NCI-H345 (cell line): ENCODE data around the gene FOXRED2.
"Not testable (repeated sequence)": the region's sequence is repeated elsewhere in the genome, so short reads cannot be mapped to it uniquely, and the experiment has no call there.

Experiments used
- DNase-seq: peaks from one replicate; lab custom pipeline; 2025; lab: John Stamatoyannopoulos, UW

The FOXRED2 gene

GRCh38 chr22:36506637-36507517 is at the start of gene FOXRED2:
Gene FOXRED2 (minus strand): TSS chr22:36507040. CDS start chr22:36506422, 618 bp downstream.
- peak; percentile 80 for DNase-seq

DNA sequence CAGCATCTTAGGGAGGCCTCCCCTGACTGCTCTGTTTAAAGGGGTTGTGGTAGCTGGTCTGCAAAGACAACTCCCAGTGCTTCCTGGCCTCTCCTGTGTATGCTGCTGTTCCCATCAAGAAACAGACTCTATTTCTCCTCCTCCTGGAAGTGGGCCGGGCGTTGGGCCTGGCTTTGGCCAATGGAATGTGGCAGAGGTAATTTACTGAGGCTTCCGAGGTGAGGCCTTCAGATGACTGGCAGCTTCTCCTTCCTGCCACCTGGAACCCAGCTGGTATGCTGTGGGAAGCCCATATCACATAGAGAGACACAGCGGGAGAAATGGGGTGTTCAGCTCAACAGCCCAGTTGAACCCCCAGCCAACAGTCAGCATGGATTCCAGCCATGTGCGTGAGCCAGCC is 47.3 kb upstream of the FOXRED2 start:
- DNase-seq, result no peak

- no peak for DNase-seq
Observed at GRCh38 chr22:36552289-36552688, 45.4 kb upstream of the FOXRED2 start.

- peak; percentile 26 for DNase-seq
Observed at GRCh38 chr22:36550701-36551495, 44.1 kb upstream of the FOXRED2 start.

DNA sequence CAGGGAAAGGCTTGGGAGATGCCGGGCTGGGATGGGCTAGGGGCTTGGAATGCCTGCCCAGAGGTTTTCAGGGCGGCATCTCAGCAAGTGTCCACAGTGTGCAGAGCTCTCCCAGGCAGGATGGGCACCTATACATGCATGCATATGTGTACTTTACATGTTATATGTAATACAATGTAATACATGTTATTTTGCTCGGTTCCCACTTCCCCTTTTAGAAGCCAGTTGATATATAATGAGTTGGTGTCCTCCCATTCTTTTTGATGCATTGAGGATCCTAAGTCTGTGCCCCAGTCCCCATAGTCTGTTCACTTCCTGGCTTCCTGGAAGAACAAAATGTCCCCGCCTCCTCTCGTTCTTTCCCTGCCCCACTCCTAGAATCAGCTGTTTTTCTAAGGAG is 42.2 kb upstream of the FOXRED2 start:
- no peak for DNase-seq

GRCh38 chr22:36548606-36549005 is 41.8 kb upstream of the FOXRED2 start:
- DNase-seq, result no peak

- no peak for DNase-seq
Observed at GRCh38 chr22:36546932-36547331, 40.1 kb upstream of the FOXRED2 start.

DNA sequence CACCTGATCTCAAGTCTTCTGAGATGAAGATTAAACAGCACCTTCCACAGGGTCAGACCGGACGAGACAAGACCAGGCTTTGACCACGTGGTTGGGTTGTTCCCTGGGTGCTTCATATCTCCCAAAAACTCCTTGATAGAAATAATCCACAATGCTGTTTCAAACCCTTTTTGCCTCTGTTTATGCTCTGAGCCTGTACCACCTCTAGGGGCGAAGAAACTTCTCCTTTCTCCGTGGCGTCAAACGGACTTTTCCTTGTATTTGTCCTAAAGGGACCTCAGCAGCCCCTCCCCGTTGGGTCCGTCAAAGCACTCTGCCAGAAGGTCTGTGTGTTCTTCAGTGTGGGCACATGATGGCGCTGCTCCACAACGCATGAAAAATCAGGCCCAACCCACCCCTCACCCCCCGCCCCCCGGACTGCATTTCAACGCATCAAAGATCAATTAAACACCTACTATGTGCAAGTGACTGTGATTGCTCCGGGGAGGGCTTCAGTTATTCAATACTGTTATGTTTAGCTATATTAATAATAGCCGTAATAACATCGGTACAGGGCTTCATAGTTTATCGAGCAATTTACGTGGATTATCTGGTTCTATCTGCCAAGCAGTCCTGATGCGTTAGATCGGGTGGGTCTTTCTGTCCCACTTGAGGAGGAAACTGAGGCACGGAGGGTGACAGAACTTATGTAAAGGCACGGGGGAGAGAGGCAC is 39.4 kb upstream of the FOXRED2 start:
- peak; percentile 59 for DNase-seq

- DNase-seq, result no peak
Observed at GRCh38 chr22:36544107-36544620, 37.3 kb upstream of the FOXRED2 start.

- no peak for DNase-seq
Observed at GRCh38 chr22:36541831-36542411, 35.1 kb upstream of the FOXRED2 start.

DNA sequence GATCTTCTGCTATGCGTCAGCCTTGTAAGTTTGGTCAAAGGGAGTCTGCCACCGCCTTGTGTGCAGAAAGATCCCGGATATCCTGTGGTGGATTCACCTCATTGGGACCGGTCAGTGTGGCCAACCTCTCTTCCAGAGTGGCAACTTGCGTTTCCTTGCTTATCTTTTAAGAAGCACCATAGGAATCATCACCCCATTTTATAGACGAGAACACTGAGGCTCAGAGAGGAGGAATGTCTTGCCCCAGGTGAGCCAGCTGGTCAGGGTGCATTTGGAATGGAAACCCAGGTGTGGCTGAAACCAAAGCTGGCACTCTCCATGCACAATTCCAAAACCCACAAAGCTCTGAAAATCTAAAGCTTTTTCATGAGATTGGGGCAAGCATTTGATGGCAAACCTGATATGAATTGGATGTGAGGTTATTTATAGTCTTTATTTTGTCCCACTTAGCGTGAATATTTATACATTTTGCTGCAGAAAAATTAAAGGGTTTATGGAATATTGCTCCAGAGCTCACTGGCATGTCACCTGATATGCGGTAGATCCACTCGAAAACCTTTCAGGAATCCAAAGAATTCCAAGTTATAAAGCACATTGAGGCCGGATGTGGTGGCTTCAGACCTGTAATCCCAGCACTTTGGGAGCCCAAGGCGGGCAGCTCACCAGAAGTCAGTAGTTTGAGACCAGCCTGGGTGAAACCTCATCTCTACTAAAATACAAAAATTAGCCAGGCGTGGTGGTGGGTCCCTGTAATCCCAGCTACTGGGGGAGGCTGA is 34.2 kb upstream of the FOXRED2 start:
- DNase-seq, result no peak

DNA sequence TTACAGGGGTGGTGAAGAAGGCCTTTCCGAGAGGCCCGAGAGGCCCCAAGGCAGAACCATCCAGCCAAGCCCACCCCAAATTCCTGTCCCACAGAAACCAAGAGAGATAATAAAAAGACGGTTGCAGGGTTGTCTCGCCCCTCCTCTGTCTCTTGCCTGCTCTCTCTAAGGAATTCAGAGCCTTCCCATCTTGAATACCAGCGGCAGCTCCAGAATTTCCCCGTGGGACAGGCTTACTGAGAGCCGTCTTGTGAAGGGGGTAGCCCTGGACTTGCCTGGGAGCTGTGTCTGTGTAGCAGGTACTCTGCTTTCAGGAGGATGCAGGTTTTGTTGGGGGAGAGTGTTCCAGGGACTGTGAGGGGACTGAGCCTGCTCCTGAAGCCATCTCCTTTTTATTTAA is 31.7 kb upstream of the FOXRED2 start:
- no peak for DNase-seq

DNA sequence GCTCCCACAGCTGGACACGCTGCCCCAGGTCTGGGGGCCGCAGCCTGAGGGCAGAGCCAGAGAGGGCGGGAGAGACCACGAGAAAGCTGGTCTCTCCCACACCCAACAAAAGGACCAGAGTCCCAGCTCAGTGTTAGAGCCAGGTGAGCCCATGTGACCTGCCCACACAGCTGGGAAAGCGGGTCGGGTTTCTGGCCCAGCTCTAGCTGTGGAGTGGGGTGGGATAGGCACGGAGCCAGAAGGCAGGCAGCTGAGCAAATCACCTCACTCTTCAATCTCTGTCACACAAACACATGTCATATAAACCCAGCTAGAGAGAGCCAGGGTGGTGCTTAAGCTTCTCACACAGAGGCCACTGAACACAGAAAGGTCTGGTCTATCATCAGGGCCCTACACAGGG is 29.9 kb upstream of the FOXRED2 start:
- peak; percentile 87 for DNase-seq

DNA sequence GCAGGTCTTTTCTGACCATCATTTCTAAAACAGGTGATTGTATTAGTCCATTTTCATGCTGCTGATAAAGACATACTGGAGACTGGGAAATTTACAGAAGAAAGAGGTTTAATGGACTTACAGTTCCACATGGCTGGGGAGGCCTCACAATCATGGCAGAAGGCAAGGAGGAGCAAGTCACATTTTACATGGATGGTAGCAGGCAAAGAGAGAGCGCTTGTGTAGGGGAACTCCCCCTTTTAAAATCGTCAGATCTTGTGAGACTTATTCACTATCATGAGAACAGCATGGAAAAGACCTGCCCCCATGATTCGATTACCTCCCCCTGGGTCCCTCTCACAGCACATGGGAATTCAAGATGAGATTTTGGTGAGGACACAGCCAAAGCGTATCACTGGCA is 26.5 kb upstream of the FOXRED2 start:
- not testable (repeated sequence) for DNase-seq

DNA sequence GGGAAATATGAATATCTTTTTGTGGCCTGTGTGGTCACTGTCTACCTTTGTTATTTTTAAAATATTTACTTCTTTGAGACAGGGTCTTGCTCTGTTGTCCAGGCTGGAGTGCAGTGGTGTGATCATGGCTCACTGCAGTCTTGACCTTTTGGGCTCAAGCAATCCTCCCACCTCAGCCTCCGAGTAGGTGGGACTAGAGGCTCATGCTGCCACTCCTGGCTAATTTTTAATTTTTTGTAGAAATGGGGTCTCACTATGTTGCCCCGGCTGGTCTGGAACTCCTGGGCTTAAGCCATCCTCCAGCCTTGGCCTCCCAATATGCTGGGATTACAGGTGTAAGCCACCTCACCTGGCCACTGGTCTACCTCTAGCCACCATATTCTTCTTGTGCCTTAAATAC is 25.6 kb upstream of the FOXRED2 start:
- DNase-seq, result no peak

GRCh38 chr22:36528795-36529751 is 22.2 kb upstream of the FOXRED2 start, which contains the start of gene EIF3D:
Gene EIF3D (minus strand): TSS chr22:36529166. CDS start chr22:36526121, 3,045 bp downstream.
- peak; percentile 98 for DNase-seq

GRCh38 chr22:36528341-36528740 is 21.5 kb upstream of the FOXRED2 start:
- no peak for DNase-seq

DNA sequence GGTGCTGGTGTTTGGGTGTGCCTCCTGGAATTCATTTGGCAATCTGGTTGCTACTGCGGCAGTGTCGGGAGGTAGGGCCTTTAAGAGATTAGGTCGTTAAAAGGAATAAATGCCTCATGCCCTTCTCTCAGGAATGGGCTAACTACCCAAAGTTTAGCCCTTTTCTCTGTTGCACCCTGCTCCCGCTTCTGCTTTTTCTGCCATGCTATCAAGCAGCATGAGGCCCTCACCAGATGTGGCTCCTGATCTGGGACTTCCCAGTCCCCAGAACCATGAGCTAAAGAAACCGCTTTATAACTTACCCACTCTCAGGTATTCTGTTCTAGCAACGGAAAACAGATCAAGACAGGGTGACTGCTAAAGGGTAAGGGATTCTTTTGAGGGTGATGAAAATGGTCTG is 15.8 kb upstream of the FOXRED2 start:
- DNase-seq, result no peak

- no peak for DNase-seq
Observed at GRCh38 chr22:36520423-36520822, 13.6 kb upstream of the FOXRED2 start.

GRCh38 chr22:36519906-36520305 is 13.1 kb upstream of the FOXRED2 start:
- not testable (repeated sequence) for DNase-seq
